Gastroesophageal sphincter (tissue), 4 donors: ENCODE results near the gene DDC. TPM values are rescaled to one million over a fixed set of nuclear protein-coding genes. Genes with fewer than 3 reads are reported as not detected.

Experiments used
- ATAC-seq: fragments of 150-250 bp; one replicate; pipeline ENCODE4 v1.9.1; 2016; ENCODE audit warnings: mild to moderate bottlenecking, moderate library complexity
- H3K27ac ChIP-seq, 4 donors: fragments of 200-600 bp; sonication (generic) in 3 of 4; 1 replicate in 3 of 4; 2 replicates in 1 of 4; pipeline ENCODE4 v1.5.1; 2016 to 2019
- H3K27me3 ChIP-seq: fragments of 200-600 bp; sonication (generic); one replicate; pipeline ENCODE4 v1.5.1; 2019
- H3K36me3 ChIP-seq, 2 donors: fragments of 200-600 bp; sonication (generic); one replicate each; pipeline ENCODE4 v1.5.1; 2019; ENCODE audit warnings: control low read depth in 1 of 2
- H3K4me1 ChIP-seq, 3 donors: fragments of 200-600 bp; sonication (generic); 1 replicate in 2 of 3; 2 replicates in 1 of 3; pipeline ENCODE4 v1.5.1; 2016 to 2019; ENCODE audit warnings: control low read depth in 2 of 3
- H3K4me3 ChIP-seq, 2 donors: fragments of 200-600 bp; sonication (generic); one replicate each; pipeline ENCODE4 v1.5.1; 2019; ENCODE audit warnings: mild to moderate bottlenecking in 1 of 2, moderate library complexity in 1 of 2
- H3K9me3 ChIP-seq, 3 donors: fragments of 200-600 bp; sonication (generic); one replicate each; pipeline ENCODE4 v1.5.1; 2017 to 2019; ENCODE audit warnings: control low read depth in 2 of 3
- CTCF ChIP-seq, 4 experiments: fragments of 200-600 bp in 2 of 4; fragments of 450-650 bp in 2 of 4; sonication (generic) in 1 of 4; IDR thresholded peaks; one replicate each; pipeline ENCODE4 v1.5.1; 2017 to 2019; ENCODE audit warnings: antibody characterized with exemption in 4 of 4, mild to moderate bottlenecking in 2 of 4, moderate library complexity in 2 of 4
- EP300 ChIP-seq: sonication (generic); formaldehyde crosslinking; IDR thresholded peaks from one replicate; pipeline ENCODE4 v1.6.1; 2017; ENCODE audit warnings: antibody characterized with exemption, mild to moderate bottlenecking
- POLR2A ChIP-seq, 2 donors: fragments of 450-650 bp; IDR thresholded peaks; one replicate each; pipeline ENCODE4 v1.6.1; 2017; ENCODE audit warnings: antibody characterized with exemption in 2 of 2, mild to moderate bottlenecking in 2 of 2, moderate library complexity in 1 of 2
- POLR2AphosphoS5 ChIP-seq: sonication (generic); formaldehyde crosslinking; IDR thresholded peaks from one replicate; pipeline ENCODE4 v1.6.1; 2017; ENCODE audit warnings: antibody characterized with exemption
- WGBS, 2 donors: methylation state at CpG; one replicate each; pipeline ENCODE4 v1.1.5; 2018; ENCODE audit warnings: low coverage in 1 of 2; 5-methylcytosine and 5-hydroxymethylcytosine counted together
- total RNA-seq, 4 donors: library from RNA; depleted of rRNA; stranded (reverse); fragments of >200 nt; gene quantifications; one replicate each; pipeline ENCODE4 v1.1.0, GENCODE V29; 2016

DDC gene
- not detected for total RNA-seq

- no peak within 1 kb of the TSS for H3K27ac ChIP-seq
- TF ChIP-seq POLR2AphosphoS5 (no peak), CTCF (IDR thresholded peaks at IDR 0.05) (no peak)
- H3K36me3 ChIP-seq, result no peaks in the 10 kb centered on the region
- peaks cover 21% of the 10 kb centered on the region for H3K27me3 ChIP-seq
- WGBS, 2 donors, result 61 to 66% methylated on average over 8 of the region's 8 CpGs
- H3K4me3 ChIP-seq, result no peak within 1 kb of the TSS
- no peak for ATAC-seq
- H3K4me1 ChIP-seq, result no peaks in the 10 kb centered on the region
- no peaks in the 10 kb centered on the region for H3K9me3 ChIP-seq
Measured at GRCh38 chr7:50564640-50565558, at the start of gene DDC. TSS of gene DDC (minus strand) at chr7:50565405. CDS start at chr7:50544085, 21,320 bp downstream.

- 80 to 100% methylated on average over 1 of the region's 8 CpGs for WGBS, 2 donors
- Histone ChIP-seq H3K4me3 (no peak overlapping the region), H3K27me3 (no peaks in the 10 kb centered on the region), H3K36me3 (peaks cover 0 to 90% of the 10 kb centered on the region in 2 donors), H3K9me3 (no peaks in the 10 kb centered on the region), H3K27ac (no peak overlapping the region), H3K4me1 (no peaks in the 10 kb centered on the region)
- TF ChIP-seq EP300 (no peak), POLR2AphosphoS5 (no peak), POLR2A (IDR thresholded peaks at IDR 0.05) (no peak), CTCF (IDR thresholded peaks at IDR 0.05) (no peak)
- no peak for ATAC-seq
Measured at GRCh38 chr7:50613473-50613872, 48.3 kb upstream of the DDC start.

- 82 to 88% methylated on average over 5 of the region's 5 CpGs for WGBS, 2 donors
- H3K27me3 ChIP-seq, result no peaks in the 10 kb centered on the region
- no peak overlapping the region for H3K4me3 ChIP-seq
- no peak for TF ChIP-seq POLR2AphosphoS5
- TF ChIP-seq EP300, result no peak
- TF ChIP-seq POLR2A (IDR thresholded peaks at IDR 0.05), result no peak
- TF ChIP-seq CTCF (IDR thresholded peaks at IDR 0.05), result no peak
- no peaks in the 10 kb centered on the region for H3K9me3 ChIP-seq
- H3K36me3 ChIP-seq, result peaks cover 0 to 88% of the 10 kb centered on the region in 2 donors
- no peaks in the 10 kb centered on the region for H3K4me1 ChIP-seq
- no peak overlapping the region for H3K27ac ChIP-seq
- ATAC-seq, result no peak
Measured at GRCh38 chr7:50612704-50613103, 47.5 kb upstream of the DDC start.

DNA sequence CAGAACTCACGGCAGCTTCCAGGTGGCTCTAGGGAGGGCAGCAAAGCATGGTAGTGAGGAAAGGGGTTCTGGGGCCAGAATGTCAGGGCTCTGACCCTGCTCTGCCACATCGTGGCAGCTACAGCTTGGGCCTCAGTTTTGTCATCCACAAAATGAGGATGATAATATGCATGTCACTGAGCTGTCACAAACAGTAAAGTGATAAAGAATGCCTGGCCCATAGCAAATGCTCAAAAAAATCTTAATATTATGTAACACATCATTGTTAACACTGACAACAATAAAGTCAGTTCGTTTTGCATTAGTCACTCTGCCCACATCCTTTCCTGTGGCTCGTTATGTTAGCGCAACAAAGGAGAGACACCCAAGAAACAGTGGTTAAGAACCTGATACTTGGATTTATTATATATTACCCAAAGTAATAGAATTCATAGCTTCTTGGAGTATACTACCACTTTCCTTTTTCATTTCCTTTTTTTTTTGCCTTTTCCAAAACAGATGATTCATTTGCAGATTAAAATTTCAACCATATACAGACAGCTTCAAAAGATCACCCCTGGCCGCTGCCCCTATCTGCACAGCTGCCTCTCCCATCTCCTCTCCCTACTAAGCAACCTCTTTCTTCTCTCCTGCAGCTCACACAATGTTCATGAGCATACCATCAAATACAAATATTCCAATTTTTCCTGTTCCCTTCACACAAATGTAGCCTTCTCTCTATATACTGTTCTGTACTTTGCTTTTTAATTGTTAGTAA, 45.5 kb upstream of the DDC start:
- peaks cover 0 to 87% of the 10 kb centered on the region in 2 donors for H3K36me3 ChIP-seq
- no peaks in the 10 kb centered on the region for H3K9me3 ChIP-seq
- 60 to 77% methylated on average over 5 to 6 of the region's 6 CpGs for WGBS, 2 donors
- no peak for ATAC-seq
- no peak overlapping the region for H3K27ac ChIP-seq
- no peak overlapping the region for H3K4me3 ChIP-seq
- H3K27me3 ChIP-seq, result no peaks in the 10 kb centered on the region
- TF ChIP-seq CTCF (IDR thresholded peaks at IDR 0.05), result no peak
- TF ChIP-seq EP300, result no peak
- TF ChIP-seq POLR2AphosphoS5, result no peak
- no peak for TF ChIP-seq POLR2A (IDR thresholded peaks at IDR 0.05)
- no peaks in the 10 kb centered on the region for H3K4me1 ChIP-seq
